Stimulated activated CD4-positive, alpha-beta T cell treated with anti-CD3 and anti-CD28 coated beads, TNF-alpha, amount 100 ng/mL, for 1 hour (primary cell): ENCODE results near the gene BET1L.

Experiments
- DNase-seq, 3 donors: peaks; one replicate each; pipeline ENCODE4 v3.0.0-alpha.2; 2020; ENCODE audit warnings: low read depth in 3 of 3, low spot score in 1 of 3

The BET1L gene

DNA sequence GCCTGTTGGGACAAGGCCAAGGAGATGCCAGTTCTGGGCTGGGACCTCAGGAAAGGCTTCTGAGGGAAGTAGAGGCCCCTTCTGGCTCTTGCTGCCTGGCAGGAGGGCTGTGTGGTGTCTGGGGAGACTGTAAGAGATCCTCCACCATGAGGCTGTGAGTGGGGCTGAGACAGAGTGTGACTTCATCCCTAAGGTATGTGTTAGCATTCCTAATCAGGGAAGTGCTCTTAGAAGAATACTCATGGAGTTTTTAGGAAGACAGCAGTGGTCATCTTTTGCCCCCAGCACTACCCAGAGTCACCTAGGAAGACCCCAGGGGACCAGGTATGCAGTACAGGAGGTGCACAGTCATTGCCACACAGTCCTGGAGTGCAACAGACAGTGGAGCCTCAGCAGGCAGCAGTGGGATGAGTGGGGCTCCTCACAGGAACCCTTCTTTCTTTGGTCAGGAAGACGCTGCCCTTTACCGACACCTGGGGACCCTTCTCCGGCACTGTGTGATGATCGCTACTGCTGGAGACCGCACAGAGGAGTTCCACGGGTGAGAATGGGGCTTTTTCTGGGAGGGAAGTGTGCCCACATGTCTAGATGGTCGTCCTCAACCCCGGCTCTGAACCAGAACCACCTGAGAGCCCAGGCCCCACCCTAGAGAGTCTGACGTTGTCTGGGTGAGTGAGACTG lies 3.1 kb upstream of the BET1L start:
- DNase-seq = no peak

DNA sequence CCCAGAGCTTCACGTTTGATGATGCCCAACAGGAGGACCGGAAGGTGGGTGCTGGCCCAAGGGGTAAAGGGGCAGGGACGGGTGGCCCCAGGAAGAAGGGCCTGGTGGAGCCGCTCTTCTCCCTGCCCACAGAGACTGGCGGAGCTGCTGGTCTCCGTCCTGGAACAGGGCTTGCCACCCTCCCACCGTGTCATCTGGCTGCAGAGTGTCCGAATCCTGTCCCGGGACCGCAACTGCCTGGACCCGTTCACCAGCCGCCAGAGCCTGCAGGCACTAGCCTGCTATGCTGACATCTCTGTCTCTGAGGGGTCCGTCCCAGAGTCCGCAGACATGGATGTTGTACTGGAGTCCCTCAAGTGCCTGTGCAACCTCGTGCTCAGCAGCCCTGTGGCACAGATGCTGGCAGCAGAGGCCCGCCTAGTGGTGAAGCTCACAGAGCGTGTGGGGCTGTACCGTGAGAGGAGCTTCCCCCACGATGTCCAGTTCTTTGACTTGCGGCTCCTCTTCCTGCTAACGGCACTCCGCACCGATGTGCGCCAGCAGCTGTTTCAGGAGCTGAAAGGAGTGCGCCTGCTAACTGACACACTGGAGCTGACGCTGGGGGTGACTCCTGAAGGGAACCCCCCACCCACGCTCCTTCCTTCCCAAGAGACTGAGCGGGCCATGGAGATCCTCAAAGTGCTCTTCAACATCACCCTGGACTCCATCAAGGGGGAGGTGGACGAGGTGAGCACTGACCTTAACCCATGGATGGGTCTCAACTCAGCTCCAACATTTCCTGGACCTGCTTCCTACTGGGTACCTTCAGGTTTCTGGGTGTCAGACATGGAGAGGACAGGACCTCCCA lies 2.3 kb upstream of the BET1L start:
- DNase-seq = no peak

DNA sequence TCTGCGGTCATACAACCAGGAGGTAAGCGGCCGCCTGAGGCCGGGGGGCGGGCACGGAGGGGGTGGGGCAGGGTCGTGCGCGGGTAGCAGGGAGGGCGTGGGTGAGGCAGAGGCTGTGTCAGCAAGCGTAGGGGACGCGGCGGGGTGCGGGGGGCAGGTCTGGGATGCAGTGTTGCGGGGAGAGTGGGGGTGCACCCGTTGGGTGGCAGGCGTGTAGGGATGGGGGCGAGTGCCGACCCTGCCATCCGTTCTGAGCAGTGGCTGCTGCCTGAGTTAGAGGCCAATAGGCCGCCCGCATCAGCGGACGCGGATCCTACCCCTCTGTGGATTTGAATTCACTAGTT lies 1.7 kb upstream of the BET1L start:
- DNase-seq = no peak

DNA sequence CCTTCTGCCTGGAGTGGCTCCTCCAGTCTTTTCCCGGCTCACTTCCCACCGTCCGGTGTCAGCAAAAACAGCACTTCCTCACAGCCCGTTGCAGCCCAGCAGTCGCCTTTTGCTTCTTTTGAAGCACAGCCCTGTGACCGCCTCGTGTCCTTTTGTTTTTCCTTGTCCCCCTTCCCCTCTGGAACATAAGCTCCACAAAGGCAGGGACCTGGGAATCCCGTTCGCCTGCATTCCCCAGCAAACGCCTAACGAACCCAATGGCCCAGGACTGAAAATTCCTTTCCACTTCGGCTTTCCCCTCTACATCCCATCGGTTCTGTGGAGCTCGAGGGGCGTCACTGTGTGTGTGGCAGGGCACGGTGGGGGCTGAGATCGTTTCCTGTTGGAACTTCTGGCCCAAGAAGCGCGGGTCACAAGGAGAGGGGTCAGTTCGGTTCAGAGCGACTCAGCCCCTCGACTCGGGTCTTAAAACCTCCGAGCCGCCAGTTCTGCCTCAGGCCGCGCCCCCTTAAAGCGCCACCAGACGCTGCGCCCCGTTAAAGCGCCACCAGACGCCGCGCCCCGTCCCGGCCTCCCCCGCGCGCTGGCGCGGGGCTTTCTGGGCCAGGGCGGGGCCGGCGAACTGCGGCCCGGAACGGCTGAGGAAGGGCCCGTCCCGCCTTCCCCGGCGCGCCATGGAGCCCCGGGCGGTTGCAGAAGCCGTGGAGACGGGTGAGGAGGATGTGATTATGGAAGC lies 1.1 kb upstream of the BET1L start:
- DNase-seq = peak; percentile 53 to 68 (median 64)

DNA sequence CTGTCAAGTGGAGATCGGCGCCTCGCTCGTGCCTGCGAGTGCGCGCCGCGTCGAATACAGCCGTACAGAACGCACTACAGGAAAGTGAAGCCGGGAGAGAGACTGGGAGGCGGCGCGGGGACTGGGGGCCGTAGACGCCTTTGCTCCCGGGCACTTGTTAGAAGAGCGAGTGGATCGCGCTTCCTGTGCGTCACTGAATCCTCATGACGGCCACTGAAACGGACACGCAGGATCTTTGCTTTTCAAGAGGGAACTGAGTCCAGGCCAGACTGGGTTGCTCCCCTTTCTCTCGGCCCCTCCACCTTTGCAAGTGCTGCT lies 623 bp upstream of the BET1L start:
- DNase-seq = peak in 1 of 3 donors; percentile 19

DNA sequence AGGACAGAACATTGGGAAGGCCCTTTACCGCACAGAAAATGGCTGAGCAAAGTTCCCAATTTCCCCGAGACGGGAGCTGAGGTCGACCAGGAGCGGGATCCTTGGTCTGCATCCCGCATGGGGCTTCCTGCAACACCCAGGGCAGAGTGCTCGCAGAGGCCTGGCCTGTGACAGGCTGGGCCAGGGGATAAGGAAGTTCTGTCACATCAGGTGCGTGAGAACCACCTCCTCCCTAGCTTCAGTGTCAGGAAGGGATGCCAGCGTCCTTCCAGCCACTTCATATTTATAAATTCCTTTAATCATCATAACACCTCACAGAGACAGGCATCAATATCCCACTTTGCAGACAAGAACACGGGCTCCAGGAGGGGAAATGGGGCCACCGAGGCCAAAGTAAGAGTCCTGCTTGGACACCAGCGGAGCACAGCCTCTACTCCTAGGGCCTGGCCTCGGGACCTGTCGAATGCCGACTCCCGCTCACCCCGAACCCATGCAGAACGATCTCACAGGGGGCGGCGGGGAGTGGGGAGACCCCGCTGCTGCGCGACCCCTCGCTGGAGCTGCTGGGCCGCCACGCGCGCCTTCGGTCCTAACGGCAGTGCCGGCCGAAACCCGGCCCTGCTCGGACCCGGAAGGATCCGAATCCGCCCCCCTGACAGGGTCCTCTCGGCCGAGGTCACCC lies 532 bp downstream of the BET1L start:
- DNase-seq = no peak

DNA sequence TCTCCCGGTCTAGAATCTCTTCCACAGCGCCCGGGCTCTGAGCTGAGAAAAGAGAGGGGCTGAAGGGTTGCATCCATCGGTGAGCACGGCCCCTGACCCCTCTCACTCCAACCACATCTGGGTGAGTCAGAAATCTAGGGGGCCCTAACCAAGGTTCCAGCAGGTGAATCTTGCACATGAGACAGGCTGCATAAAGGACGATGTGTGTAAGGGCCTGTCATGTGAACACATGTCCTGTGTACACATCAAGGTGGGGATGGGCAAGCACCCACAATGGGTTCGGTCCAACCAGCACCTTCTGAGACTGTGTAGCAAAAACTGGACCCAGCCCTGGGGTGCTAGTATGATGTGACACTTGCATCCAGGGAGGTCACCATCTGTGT lies 1.2 kb downstream of the BET1L start:
- no peak for DNase-seq

DNA sequence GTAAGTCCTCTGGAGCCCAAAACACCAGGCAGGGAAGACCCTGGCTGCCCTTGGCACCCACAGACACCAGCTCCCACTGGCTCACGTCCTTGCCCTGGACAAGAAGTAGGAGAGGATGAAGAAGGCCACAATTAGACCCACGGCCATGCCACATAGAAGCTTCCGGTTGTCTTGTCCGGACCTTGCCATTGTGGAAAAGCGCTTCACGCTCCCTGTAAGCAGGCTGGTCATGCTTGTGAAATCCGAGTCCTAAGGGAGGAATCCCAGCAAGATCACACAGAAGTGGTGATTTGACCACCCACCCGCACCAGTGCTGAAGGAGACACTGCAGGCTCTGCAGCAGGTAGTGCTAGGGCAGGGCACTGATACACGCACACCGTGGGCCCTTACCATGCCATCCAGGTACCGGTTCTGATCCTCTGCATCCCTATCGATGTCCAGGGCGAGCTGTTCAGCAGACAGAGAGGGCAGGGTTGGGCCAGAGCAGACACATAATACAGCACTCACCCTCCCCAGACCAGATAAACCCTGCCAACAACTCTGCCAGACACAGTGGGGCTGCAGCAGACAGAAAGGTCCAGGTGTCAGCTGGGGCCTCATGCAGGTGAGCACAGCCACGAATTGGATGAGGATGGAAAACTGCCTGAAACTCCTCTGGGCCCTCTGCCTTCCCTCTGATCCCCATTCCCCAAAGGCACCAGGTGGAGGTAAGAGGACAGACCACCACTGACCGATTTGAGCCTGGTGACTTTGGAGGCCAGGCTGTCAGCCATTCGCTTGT lies 1.8 kb downstream of the BET1L start:
- DNase-seq = no peak

DNA sequence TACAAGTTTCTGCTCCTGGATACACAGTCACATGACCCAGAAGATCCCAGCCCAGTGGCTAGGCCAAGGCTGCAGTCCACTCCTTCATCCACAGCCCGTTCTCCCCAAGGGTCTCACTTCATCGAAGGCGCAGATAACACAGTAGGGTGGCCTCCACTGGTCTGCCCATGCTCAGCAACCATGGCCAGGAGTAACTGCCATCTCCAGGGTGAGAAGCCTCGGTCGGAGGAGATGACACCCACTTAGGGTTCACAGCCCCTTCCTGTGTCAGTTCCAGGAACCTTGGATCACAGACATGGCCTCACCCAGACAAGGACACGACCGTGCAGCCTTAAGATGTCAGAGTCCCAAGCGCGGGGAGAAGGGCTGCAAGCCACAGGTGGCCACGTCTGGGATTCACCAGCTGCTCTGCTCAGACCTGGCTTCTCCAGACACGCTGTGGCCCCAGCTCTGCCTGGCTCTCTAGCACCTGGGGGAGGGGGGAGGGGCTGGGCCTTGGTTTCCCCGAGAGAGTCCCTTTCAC lies 2.6 kb downstream of the BET1L start:
- no peak for DNase-seq

DNA sequence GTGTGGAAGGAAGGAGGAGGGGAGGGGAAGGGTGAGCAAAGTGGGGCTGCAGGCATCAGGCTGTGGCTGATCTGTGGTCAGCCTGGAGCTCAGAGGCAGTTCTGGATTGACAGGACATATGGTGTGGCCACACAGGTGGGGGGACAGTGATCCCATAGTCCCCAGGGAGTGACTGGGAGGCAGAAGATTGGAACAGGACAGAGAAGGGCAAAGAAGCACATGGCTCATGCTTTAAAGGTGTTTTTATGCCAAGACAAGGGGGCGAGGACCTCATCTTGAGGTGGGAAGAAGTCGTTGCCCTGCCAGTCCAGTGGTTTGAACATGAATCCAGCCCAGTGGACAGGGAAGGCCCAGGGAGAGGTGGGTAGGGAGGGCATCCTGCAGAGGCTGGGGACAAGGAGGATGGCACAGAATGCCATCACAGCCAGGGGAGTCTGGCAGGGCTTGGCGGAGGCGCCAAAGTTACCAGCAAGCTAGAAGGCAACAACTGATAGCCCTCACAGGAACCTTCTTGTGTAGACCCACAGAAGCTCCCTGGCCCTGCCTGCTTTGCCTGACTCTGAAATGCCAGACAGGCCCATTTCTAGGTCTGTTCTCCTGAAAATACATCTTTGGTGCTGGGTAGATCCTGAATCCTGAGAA lies 3.1 kb downstream of the BET1L start:
- no peak for DNase-seq

DNA sequence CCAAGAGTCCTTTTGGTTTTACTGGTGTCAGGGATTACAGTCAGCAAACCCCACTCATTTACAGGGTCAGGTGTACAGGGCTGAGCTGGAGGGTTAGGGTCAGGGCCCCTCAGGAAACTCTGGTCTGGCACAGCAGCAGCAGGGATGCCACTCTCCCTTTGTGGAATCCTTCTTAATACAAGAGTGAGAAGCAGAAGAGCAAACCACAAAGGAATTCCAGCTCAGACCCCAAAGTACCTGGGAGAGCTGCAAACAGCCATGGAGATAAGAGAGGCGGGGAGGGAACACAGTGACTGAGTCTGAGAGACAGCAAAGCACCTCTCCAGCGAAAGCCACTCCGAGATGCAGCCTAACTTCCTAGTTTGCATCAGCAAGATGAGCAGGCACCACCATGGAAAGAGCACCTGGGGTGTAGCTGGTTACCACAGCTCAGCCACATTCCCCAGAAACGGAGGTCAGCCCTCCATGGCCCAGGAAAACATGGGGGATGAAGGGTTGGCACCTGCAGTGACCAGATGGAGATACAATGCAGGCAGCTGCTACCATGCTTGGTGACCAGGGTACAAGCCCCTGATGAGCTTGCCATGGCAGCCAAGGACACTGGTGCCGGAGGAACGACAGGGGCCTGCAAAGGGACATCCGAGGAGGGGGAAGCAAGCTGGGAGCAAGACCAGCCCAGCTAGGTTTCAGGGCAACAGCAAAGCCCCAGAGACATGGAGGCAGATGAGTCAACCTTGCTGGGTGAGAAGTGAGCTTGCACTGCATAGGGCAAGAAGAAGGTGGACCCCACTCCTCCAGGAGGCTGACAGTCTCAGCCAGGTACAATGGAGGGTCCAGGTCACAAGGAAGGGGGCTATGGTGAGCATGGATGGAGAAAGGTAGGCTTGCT lies 3.9 kb downstream of the BET1L start:
- no peak for DNase-seq

DNA sequence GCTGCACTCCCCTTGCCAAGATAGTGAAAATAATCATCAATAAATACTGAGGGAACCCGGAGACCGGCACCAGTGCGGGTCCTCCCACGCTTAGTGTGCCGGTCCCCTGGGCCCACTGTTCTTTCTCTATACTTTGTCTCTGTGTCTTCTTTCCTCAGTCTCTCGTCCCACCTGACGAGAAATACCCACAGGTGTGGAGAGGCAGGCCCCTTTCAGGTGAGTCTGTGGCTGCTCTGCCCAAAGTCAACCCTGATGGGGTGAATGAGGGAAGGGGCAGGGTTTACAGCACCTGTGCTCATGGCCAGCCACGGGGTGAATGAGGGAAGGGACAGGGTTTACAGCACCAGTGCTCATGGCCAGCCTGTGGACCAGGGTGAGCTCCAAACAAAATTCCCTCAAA lies 4.7 kb downstream of the BET1L start:
- no peak for DNase-seq

DNA sequence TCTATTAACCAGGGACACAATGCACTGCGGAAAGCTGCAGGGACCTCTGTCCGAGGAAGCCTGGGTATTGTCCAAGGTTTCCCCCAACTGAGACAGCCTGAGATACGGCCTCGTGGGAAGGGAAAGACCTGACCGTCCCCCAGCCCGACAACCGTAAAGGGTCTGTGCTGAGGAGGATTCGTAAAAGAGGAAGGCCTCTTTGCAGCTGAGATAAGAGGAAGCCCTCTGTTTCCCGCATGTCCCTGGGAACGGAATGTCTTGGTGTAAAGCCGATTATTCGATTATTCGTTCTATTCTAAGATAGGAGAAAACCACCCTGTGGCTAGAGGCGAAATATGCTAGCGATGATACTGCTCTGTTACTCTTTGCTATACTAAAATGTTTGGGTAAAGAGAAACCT lies 5.2 kb downstream of the BET1L start:
- no peak for DNase-seq

DNA sequence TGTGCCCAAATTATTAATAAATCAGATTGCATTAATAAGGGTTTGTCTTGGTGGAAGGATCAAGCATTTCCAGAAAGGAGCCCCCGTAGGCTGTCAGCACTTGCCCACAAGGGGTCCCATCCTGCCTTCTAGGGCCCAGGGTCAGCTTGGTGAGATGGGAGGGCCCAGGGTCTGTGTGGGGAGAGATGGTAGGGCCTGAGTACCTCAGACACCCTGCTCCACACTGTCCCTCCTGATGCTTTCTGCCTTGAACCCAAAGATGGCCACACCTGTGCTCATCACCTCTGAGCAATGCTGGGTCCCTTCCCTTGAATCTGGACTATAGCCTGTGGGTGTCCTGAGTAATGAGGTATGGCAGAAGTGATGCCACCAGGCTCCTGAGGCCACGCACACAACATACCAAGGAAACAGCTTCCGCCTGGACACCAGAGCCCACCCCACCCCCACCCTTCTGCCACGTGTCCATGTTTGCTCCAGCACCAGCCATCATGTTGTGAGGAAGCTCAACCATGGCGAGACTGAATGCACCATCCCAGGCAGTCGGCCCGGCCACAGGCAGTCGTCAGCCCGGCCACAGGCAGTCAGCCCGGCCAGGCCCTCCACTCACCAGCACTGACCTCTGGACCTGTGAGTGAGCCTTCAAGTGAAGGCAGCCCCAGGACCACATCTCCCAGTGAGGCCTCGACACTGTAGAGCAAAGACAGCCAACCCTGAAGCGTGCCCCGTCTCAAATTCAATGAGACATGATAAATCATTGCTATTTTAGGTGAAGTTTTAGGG lies 6.8 kb downstream of the BET1L start:
- no peak for DNase-seq

DNA sequence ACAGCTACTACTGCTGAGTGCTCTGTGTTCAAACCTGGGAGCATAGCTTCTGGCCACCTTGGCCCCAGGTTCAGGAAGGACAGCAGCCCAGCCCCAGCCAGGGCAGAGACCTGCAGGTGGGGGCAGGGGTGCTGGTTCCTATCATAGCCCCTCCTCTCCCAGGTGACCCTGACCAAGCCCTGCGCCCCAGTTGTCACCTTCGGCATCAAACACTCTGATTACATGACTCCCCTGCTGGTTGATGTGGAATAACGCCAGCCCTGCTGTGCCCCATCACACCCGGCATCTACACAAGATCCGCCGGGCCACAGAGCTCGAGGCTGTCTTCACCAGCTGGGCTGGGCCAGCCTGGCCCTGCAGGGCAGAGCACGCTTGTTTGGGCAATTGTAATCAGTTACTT lies 7.4 kb downstream of the BET1L start:
- no peak for DNase-seq

DNA sequence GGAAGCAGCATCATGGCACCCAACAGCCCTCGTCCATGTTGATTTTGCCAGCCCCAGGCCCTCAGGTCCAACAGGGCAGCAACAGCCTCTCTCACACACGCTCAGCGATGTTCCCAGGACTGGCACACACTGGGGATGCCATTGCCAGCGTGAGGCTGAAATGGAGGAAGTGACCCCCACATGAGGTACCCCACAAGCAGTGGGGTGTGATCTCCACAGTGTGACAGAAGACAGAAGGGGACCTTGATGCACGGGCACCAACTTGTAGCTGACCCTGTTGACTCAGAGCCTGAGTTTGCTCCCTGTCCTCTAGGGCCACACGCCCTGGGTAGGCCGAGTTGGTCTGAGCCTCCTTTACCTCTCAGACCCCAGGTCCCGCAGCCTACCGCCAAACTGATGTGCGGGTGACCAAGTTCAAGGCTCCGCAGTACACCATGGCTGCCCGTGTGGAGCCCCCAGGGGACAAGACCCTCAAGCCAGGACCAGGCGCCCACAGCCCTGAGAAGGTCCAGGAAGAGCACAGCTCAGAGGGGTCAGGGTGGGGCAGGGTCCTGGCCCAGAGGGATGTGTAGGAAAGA lies 8.1 kb downstream of the BET1L start:
- DNase-seq = no peak

DNA sequence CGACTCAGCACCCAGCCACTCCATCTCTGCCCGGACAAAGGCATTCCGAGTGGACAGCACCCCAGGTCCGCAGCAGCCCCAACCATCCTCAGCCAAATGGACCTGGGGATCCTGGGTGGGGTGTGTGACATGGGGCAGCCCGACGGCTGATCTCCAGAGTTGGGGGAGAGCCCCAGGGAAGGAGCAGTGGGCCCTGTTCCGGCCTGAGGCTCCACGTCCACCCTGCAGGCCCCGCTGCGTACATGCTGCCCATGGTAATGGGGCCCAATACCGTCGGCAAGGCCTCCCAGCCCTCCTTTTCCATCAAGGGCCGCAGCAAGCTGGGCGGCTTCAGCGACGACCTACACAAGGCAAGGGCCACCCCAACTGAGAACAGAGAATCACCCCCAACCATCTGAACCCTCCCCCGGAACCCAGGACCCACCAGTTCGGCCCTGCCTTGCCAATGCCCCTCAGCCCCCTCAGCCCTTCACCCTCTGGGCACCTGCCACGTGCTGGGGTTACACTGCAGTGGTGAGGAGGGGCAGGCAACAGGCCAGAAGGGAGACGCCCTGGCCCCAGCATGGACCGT lies 8.9 kb downstream of the BET1L start:
- DNase-seq = no peak

DNA sequence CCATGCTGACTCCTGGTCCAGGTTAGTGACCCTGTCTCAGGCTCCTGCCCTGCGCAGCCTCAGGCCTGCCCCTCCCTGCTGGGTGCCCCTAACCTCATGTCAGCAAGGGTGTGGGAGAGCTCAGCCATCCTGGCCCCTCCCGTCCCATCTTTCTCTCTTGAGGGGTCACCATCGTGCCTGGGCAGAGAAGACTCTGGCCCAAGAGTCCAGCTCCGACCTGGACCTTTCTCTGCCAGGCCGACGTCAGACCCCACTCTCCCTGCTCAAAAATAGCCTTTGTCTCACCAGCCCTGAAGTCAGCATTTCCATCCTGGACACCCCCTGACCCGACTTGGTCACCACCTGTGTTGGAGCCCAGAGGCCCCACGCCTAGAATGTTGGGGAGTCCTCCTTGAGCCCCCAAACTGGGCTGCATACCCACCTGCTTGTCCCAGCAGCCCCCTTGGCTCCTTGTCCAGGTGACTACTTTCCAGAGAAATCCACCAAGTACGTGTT lies 9.4 kb downstream of the BET1L start:
- DNase-seq = no peak
